Measurements from ENCODE around the gene MPC2. TPM values are rescaled to one million over a fixed set of nuclear protein-coding genes. Genes with fewer than 3 reads are reported as not detected.
"Not testable (repeated sequence)": the region's sequence is repeated elsewhere in the genome, so short reads cannot be mapped to it uniquely, and the experiment has no call there.

Gene MPC2
- total RNA-seq, 1 donor from 2014 or later, result 50.8 TPM

- H3K36me3 Mint-ChIP-seq (ENCODE audit: unreplicated experiment), result no peaks in the 10 kb centered on the region
- H3K4me1 Mint-ChIP-seq (ENCODE audit: unreplicated experiment), result peaks cover 2% of the 10 kb centered on the region
- no peak for TF ChIP-seq CTCF (IDR thresholded peaks at IDR 0.05)
- no peak overlapping the region for H3K4me3 Mint-ChIP-seq (ENCODE audit: unreplicated experiment)
- DNase-seq (ENCODE audit: extremely low spot score, unreplicated experiment), result no peak
- no peaks in the 10 kb centered on the region for H3K27me3 Mint-ChIP-seq (ENCODE audit: unreplicated experiment)
- no peak overlapping the region for H3K27ac Mint-ChIP-seq (ENCODE audit: unreplicated experiment)
- H3K9me3 Mint-ChIP-seq (ENCODE audit: unreplicated experiment), result no peaks in the 10 kb centered on the region
These were observed 38.2 kb downstream of the MPC2 start for GRCh38 chr1:167898578-167899222.

- no peaks in the 10 kb centered on the region for H3K9me3 Mint-ChIP-seq (ENCODE audit: unreplicated experiment)
- H3K27ac Mint-ChIP-seq (ENCODE audit: unreplicated experiment), result no peak overlapping the region
- no peaks in the 10 kb centered on the region for H3K36me3 Mint-ChIP-seq (ENCODE audit: unreplicated experiment)
- no peaks in the 10 kb centered on the region for H3K4me1 Mint-ChIP-seq (ENCODE audit: unreplicated experiment)
- no peaks in the 10 kb centered on the region for H3K27me3 Mint-ChIP-seq (ENCODE audit: unreplicated experiment)
- no peak overlapping the region for H3K4me3 Mint-ChIP-seq (ENCODE audit: unreplicated experiment)
- no peak for DNase-seq (ENCODE audit: extremely low spot score, unreplicated experiment)
- no peak for TF ChIP-seq CTCF (IDR thresholded peaks at IDR 0.05)
These were observed 43.1 kb downstream of the MPC2 start for GRCh38 chr1:167893798-167894197.

GRCh38 chr1:167890400-167890799 lies 46.5 kb downstream of the MPC2 start:
- H3K27ac Mint-ChIP-seq (ENCODE audit: unreplicated experiment), result no peak overlapping the region
- no peak for DNase-seq (ENCODE audit: extremely low spot score, unreplicated experiment)
- H3K4me1 Mint-ChIP-seq (ENCODE audit: unreplicated experiment), result no peaks in the 10 kb centered on the region
- no peaks in the 10 kb centered on the region for H3K36me3 Mint-ChIP-seq (ENCODE audit: unreplicated experiment)
- no peak for TF ChIP-seq CTCF (IDR thresholded peaks at IDR 0.05)
- H3K4me3 Mint-ChIP-seq (ENCODE audit: unreplicated experiment), result no peak overlapping the region
- H3K27me3 Mint-ChIP-seq (ENCODE audit: unreplicated experiment), result no peaks in the 10 kb centered on the region
- H3K9me3 Mint-ChIP-seq (ENCODE audit: unreplicated experiment), result no peaks in the 10 kb centered on the region

- not testable (repeated sequence) for H3K4me3 Mint-ChIP-seq (ENCODE audit: unreplicated experiment); H3K27me3 Mint-ChIP-seq (ENCODE audit: unreplicated experiment); H3K27ac Mint-ChIP-seq (ENCODE audit: unreplicated experiment); H3K4me1 Mint-ChIP-seq (ENCODE audit: unreplicated experiment); H3K9me3 Mint-ChIP-seq (ENCODE audit: unreplicated experiment); DNase-seq (ENCODE audit: extremely low spot score, unreplicated experiment); H3K36me3 Mint-ChIP-seq (ENCODE audit: unreplicated experiment)
These were observed 49.7 kb downstream of the MPC2 start for GRCh38 chr1:167887187-167887586.

- no peak for DNase-seq (ENCODE audit: extremely low spot score, unreplicated experiment)
- H3K27me3 Mint-ChIP-seq (ENCODE audit: unreplicated experiment), result no peaks in the 10 kb centered on the region
- H3K4me3 Mint-ChIP-seq (ENCODE audit: unreplicated experiment), result no peak overlapping the region
- no peaks in the 10 kb centered on the region for H3K4me1 Mint-ChIP-seq (ENCODE audit: unreplicated experiment)
- no peak overlapping the region for H3K27ac Mint-ChIP-seq (ENCODE audit: unreplicated experiment)
- TF ChIP-seq CTCF (IDR thresholded peaks at IDR 0.05), result no peak
- no peaks in the 10 kb centered on the region for H3K36me3 Mint-ChIP-seq (ENCODE audit: unreplicated experiment)
- H3K9me3 Mint-ChIP-seq (ENCODE audit: unreplicated experiment), result peaks cover 5% of the 10 kb centered on the region
These were observed 54.5 kb downstream of the MPC2 start for GRCh38 chr1:167882376-167882775.

- Mint-ChIP-seq H3K4me3 (ENCODE audit: unreplicated experiment) (no peak overlapping the region), H3K27me3 (ENCODE audit: unreplicated experiment) (no peaks in the 10 kb centered on the region), H3K4me1 (ENCODE audit: unreplicated experiment) (no peaks in the 10 kb centered on the region), H3K36me3 (ENCODE audit: unreplicated experiment) (no peaks in the 10 kb centered on the region), H3K9me3 (ENCODE audit: unreplicated experiment) (peaks cover 5% of the 10 kb centered on the region), H3K27ac (ENCODE audit: unreplicated experiment) (no peak overlapping the region)
- no peak for TF ChIP-seq CTCF (IDR thresholded peaks at IDR 0.05)
- no peak for DNase-seq (ENCODE audit: extremely low spot score, unreplicated experiment)
These were observed 55.1 kb downstream of the MPC2 start for GRCh38 chr1:167881786-167882185.
